Pons (tissue), 1 donor: ENCODE results near the gene TMEM147.
A peak's percentile ranks its signal among the peaks of the same experiment; 100 is the strongest.

ENCODE experiments used
- DNase-seq: peaks from one replicate; pipeline ENCODE4 v3.0.0-alpha.2; 2016; ENCODE audit warnings: low spot score

The TMEM147 gene

DNA sequence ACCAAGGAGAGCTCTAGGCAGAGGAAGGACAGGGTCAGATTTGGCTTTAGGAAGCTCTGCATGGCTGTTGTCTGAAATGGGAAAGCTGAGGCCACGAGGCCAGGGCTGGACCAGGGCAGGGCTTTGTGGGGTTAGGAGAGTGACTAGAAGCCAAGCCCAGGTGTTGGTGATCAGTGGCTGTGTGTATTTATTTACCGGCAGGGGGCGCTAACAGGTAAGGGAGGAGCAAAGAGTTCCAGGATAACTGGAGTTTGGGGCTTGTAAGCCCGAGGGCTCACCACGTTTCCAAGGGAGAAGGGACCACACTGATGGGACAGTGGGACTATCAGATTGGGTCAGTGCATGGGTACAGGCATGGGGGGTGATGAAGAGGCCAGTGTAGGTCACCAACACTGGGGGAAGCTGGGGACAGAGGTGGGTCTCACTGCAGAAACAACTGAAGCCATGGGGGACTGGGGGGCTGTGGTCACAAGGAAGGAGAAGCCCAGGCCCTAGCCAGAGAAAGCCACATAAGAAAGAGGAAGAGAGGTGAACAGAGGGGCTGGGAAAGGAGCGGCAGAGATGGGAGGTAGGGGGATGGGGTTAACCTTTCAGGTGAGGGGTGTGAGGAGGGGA lies 3.9 kb downstream of the TMEM147 start:
- peak; percentile 75 for DNase-seq

GRCh38 chr19:35549879-35550523 lies 4.6 kb downstream of the TMEM147 start:
- no peak for DNase-seq

- DNase-seq = no peak
These were observed 5.8 kb downstream of the TMEM147 start for GRCh38 chr19:35551091-35551810.

DNA sequence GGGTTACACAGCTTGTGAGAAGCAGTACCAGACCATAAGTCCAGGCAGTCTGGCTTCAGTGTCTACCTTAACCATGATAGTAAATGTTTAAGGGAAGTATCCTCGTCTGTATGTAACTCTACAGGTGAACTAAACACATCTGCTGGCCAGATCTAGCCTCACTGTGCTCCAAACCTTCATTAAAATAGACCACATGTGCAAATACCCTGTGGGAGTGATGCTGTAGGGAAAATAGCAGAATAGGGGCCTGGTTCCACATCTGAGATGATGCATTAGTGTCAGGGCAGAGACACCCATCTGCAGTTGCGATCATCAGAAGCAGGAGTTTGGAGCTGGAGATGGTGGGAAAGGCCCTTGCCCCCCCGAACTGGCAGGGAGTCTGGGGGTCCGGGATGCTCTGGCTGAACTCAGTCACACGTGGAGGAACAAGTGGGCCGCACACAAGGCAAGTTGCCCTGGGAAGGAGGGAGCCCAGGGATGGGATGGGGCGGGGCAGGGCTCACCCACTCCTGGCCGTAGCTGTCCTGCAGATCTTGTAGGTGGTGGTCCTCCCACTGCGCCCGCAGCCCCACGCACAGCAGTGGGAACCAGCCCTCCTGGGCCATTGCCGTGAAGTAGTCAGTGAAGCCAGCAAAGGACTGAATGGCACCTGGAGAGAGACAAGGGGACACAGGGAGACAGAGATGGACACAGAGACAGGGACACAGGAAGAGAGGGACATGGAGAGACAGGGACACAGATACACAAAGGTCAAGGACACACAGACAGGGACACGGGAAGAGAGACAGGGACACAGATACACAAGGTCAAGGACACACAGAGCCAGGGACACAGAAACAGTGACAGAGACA lies 7.3 kb downstream of the TMEM147 start:
- DNase-seq = no peak

GRCh38 chr19:35553385-35554000 lies 8.1 kb downstream of the TMEM147 start:
- DNase-seq = no peak

DNA sequence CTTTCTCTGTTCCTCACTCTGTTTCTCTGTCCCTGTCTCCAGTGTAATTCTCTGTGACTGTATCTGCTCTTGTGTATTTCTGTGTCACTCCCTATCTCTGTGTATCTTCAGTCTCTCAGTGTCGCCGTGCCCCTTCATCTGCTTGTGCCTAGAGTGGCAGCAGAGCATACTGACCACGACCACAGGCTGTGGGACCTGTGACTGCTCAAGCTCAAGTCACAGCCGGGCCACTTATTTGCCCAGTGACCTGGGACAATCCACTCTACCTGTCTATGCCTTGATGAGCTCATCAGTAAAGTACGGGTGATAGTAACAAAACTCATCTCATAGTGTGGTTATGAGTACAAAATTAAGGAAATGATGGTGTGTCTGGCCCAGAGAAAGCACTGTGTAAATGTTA lies 8.7 kb downstream of the TMEM147 start:
- no peak for DNase-seq

DNA sequence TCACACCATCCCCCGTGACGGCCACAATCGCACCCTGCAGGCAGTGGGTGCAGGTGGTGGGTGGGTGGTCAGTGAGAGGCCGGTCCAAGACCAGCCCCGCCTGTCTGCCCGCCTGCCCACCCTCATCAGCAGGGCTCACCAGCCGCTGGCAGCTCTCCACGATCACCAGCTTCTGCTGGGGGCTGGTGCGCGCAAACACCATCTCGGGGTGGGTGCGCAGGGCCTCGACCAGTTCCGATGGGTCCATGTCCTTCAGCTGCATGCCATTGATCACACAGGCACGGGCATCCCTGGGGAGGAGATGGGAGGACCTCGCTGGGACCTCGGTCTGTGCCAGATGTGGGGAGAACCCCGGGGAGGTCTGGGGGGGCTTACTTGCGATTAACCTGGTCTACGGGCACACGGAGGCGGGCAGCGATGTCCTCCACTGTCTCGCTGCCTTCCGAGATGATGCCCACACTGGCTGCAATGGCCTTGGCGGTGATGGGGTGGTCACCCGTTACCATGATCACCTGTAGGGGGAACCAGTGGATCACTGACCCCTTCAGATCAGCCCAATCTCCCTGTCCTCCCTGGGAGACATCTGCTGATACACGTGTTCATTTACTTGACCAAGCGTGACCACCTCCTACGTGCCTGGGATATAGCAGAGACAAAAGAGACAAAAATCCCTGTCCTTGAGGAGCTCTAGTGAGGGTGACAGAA lies 10.0 kb downstream of the TMEM147 start:
- no peak for DNase-seq

DNA sequence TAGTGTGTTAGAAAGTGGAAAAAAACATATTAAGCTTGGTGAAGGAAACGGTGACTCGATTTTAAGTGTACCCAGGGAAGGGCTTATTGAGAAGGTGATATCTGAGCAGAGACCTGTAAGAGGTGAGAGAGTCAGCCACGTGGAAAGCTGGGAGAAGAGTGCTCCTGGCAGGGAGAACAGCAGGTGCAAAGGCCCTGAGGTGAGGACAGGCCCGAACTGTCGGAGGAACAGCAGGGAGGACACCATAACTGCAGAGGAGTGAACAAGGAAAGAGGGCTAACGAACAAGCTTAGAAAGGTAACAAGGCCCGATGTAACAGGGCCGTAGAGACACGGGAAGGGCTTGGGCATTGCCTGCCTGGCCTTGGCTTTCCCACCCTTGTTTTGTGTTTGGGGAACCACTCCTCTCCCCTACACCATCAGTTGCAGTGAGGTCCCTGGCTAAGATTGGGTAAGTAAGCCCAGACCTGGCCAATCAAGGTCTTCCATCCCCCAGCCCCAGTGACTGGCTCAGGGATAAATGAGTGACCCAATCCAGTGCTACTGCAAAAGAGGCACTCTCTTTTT lies 10.7 kb downstream of the TMEM147 start:
- no peak for DNase-seq

DNA sequence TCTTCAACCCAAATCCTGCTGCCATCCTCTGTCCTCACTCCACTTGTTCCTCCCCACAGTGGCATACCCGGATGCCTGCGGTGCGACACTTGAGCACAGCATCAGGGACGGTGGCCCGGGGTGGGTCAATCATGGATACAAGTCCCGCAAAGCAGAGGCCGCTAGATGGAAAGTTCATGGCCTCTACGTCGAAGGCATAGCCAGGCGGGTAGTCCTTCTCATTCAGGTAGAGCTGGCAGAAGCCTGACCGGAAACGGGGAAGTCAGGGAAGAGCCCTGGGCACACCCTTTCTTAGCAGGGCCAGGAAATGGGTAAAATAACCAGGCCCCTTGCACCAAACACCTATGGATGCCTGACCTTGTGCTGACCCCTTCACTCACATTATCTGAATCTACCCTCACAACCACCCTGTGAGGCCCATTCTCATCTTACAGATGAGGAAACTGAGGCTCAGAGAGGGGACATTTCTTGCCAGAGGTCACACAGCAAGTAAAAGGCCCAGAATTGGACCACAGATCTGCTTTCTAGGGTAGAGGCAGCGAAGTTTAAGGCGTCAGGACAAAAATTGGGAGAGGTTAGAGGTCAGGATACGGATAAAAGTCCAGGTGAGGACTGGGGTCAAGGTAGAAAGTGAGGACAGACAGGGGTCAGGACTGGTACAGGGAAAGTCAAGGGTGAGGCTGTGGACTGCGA lies 11.6 kb downstream of the TMEM147 start:
- no peak for DNase-seq

- no peak for DNase-seq
These were observed 12.3 kb downstream of the TMEM147 start for GRCh38 chr19:35557539-35558399.

GRCh38 chr19:35558400-35559280 lies 13.2 kb downstream of the TMEM147 start:
- DNase-seq = no peak

- no peak for DNase-seq
These were observed 13.8 kb downstream of the TMEM147 start for GRCh38 chr19:35559281-35559659.

GRCh38 chr19:35559781-35560180 lies 14.4 kb downstream of the TMEM147 start:
- DNase-seq = no peak

GRCh38 chr19:35560271-35560670 lies 14.8 kb downstream of the TMEM147 start:
- DNase-seq = no peak

DNA sequence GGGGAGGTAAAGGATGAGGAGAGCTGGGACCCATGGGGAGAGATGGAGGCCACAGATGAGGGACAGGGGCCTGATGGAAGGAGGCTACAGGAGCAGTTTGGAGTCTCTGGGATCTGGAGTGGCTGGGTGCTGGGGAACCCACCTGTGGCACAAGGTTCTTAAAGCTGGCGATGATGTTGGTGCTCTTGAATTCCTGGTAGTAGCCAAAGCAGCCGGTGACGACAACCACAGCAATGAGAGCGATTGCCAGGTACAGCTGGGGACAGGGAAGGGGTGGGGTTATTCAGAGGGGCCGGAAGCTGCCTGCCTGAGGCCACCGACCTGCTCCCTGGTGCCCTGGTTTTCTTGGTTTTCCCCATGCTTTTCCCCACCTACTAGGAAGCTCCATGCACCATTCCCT lies 15.3 kb downstream of the TMEM147 start:
- DNase-seq = no peak

DNA sequence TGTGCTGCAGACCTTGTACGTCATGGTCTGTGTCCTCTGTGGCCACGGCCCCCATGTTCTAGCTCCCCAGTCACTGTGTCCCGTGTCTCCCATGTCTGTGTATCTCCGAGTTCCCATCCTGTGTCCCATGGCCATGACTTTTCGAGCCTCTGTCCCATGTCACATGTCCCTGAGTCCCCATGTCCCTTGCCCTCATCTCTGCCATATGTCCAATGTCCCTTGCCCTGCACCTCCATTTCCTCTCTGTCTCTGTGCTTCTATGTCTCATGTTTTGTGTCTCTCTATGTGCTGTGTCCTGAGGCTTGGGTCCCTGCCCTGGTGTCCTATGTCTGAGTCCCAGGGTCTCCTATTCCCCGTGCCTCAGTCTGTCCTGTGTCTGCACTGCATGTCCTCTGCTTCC lies 16.0 kb downstream of the TMEM147 start:
- no peak for DNase-seq

GRCh38 chr19:35562336-35562735 lies 16.9 kb downstream of the TMEM147 start:
- no peak for DNase-seq

DNA sequence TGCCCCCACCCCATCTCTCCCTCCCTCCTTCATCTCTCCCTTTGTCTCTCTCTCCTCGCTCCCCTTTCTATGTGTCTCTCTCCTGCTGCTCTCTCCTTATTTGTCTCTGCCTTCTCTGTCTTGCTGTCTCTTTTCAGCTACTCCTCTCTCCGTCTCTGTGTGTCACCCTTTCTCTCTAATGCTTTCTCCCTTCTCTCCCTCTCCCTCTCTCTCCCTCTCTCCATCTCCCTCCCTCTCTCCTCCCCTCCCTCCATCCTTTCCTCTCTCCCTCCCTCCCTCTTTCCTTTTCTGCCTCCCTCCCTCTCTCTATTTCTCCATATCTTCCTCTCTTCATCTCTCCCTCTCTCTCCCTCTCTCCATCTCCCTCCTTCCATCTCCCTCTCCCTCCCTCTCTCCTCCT lies 17.4 kb downstream of the TMEM147 start:
- DNase-seq = no peak
